ENCODE results near the gene SLC13A3.

DNA sequence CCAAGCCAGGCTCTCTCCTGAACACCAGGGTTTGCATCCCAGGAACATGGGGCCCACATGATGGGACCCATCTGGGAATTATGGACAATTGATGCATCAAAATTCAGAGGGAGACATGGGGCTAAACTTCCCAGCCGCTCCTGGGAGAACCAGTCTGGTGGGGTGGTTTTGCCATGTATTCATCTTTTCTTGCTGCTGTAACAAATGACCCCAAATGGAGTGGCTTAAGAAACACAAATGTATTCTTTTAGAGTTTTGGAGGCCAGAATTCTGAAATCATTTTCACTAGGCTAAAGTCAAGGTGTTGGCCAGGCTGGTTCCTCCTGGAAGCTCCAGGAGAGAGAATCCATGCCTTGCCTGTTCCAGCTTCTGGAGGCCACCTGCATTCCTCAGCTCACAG is 6.5 kb downstream of the SLC13A3 start:
- TF ChIP-seq YY1 (IDR thresholded peaks at IDR 0.05) (no peak), TAF1 (conservative IDR thresholded peaks at IDR 0.05) (no peak), RAD21 (IDR thresholded peaks at IDR 0.05) (no peak), JUND (IDR thresholded peaks at IDR 0.05) (no peak), EGR1 (IDR thresholded peaks at IDR 0.05; ENCODE audit: low read depth in 2 of 2) (no peak), FOXA1 (IDR thresholded peaks at IDR 0.05) (no peak), NR2F2 (IDR thresholded peaks at IDR 0.05) (no peak)
- TF ChIP-seq, protein P1, sequence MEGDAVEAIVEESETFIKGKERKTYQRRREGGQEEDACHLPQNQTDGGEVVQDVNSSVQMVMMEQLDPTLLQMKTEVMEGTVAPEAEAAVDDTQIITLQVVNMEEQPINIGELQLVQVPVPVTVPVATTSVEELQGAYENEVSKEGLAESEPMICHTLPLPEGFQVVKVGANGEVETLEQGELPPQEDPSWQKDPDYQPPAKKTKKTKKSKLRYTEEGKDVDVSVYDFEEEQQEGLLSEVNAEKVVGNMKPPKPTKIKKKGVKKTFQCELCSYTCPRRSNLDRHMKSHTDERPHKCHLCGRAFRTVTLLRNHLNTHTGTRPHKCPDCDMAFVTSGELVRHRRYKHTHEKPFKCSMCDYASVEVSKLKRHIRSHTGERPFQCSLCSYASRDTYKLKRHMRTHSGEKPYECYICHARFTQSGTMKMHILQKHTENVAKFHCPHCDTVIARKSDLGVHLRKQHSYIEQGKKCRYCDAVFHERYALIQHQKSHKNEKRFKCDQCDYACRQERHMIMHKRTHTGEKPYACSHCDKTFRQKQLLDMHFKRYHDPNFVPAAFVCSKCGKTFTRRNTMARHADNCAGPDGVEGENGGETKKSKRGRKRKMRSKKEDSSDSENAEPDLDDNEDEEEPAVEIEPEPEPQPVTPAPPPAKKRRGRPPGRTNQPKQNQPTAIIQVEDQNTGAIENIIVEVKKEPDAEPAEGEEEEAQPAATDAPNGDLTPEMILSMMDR (IDR thresholded peaks at IDR 0.05; ENCODE audit: low read depth, low read length, missing input control) = no peak
- TF ChIP-seq, protein P2, sequence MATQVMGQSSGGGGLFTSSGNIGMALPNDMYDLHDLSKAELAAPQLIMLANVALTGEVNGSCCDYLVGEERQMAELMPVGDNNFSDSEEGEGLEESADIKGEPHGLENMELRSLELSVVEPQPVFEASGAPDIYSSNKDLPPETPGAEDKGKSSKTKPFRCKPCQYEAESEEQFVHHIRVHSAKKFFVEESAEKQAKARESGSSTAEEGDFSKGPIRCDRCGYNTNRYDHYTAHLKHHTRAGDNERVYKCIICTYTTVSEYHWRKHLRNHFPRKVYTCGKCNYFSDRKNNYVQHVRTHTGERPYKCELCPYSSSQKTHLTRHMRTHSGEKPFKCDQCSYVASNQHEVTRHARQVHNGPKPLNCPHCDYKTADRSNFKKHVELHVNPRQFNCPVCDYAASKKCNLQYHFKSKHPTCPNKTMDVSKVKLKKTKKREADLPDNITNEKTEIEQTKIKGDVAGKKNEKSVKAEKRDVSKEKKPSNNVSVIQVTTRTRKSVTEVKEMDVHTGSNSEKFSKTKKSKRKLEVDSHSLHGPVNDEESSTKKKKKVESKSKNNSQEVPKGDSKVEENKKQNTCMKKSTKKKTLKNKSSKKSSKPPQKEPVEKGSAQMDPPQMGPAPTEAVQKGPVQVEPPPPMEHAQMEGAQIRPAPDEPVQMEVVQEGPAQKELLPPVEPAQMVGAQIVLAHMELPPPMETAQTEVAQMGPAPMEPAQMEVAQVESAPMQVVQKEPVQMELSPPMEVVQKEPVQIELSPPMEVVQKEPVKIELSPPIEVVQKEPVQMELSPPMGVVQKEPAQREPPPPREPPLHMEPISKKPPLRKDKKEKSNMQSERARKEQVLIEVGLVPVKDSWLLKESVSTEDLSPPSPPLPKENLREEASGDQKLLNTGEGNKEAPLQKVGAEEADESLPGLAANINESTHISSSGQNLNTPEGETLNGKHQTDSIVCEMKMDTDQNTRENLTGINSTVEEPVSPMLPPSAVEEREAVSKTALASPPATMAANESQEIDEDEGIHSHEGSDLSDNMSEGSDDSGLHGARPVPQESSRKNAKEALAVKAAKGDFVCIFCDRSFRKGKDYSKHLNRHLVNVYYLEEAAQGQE (IDR thresholded peaks at IDR 0.05) = no peak
- TF ChIP-seq, protein P3, sequence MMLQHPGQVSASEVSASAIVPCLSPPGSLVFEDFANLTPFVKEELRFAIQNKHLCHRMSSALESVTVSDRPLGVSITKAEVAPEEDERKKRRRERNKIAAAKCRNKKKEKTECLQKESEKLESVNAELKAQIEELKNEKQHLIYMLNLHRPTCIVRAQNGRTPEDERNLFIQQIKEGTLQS (IDR thresholded peaks at IDR 0.05) = no peak
- TF ChIP-seq, protein P4, sequence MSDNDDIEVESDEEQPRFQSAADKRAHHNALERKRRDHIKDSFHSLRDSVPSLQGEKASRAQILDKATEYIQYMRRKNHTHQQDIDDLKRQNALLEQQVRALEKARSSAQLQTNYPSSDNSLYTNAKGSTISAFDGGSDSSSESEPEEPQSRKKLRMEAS (IDR thresholded peaks at IDR 0.05) = no peak

All from liver (tissue), 3 donors.